Osteocyte (in vitro differentiated cells): ENCODE measurements around the gene PDZD2. TPM values are rescaled to one million over a fixed set of nuclear protein-coding genes. Genes with fewer than 3 reads are reported as not detected.

Source experiments
- DNase-seq: peaks from one replicate; pipeline ENCODE4 v3.0.0; 2021; ENCODE audit warnings: mixed read lengths; ENCODE audit not compliant: unreplicated experiment; ENCODE audit errors: extremely low spot score
- H3K27ac Mint-ChIP-seq: one replicate; pipeline ENCODE4 v1.8.0; 2021; ENCODE audit warnings: mild to moderate bottlenecking, mixed read lengths; ENCODE audit not compliant: unreplicated experiment
- H3K27me3 Mint-ChIP-seq: one replicate; pipeline ENCODE4 v1.8.0; 2021; ENCODE audit warnings: mixed read lengths; ENCODE audit not compliant: unreplicated experiment
- H3K36me3 Mint-ChIP-seq: one replicate; pipeline ENCODE4 v1.8.0; 2021; ENCODE audit warnings: mixed read lengths; ENCODE audit not compliant: unreplicated experiment
- H3K4me1 Mint-ChIP-seq: one replicate; pipeline ENCODE4 v1.8.0; 2021; ENCODE audit warnings: mixed read lengths; ENCODE audit not compliant: unreplicated experiment
- H3K4me3 Mint-ChIP-seq: one replicate; pipeline ENCODE4 v1.8.0; 2021; ENCODE audit warnings: mild to moderate bottlenecking, moderate library complexity, mixed read lengths; ENCODE audit not compliant: unreplicated experiment
- H3K9me3 Mint-ChIP-seq: one replicate; pipeline ENCODE4 v1.8.0; 2021; ENCODE audit warnings: mixed read lengths; ENCODE audit not compliant: unreplicated experiment
- total RNA-seq: library from RNA; stranded (reverse); gene quantifications from 2 replicates; pipeline ENCODE4 v1.2.1, GENCODE V29; 2021
- TF ChIP-seq, protein P1 (sequence below): fragments of 200-600 bp; sonication (generic); IDR thresholded peaks from 2 replicates; pipeline ENCODE4 v1.5.0; 2021; ENCODE audit warnings: antibody characterized with exemption, mild to moderate bottlenecking, moderate library complexity

Gene PDZD2
- total RNA-seq, 1 donor from 2014 or later, result 2.3 TPM

DNA sequence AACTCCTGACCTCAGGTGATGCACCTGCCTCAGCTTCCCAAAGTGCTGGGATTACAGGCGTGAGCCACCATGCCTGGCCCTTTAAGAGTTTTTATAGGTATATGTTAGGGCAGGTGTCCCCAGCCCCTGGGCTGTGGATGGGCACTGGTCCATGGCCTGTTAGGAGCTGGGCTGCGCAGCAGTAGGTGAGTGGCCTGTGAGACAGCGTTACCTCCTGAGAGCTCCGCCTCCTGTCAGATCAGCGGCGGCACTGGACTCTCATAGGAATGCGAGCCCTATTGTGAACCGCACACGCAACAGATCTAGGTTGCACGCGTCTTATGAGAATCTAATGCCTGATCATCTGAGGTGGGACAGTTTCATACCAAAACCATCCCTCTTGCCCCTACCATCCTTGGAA, 361.8 kb downstream of the PDZD2 start:
- Mint-ChIP-seq H3K36me3 (no peaks in the 10 kb centered on the region), H3K4me3 (no peak overlapping the region), H3K4me1 (no peaks in the 10 kb centered on the region), H3K27ac (no peak overlapping the region), H3K9me3 (peaks cover 3% of the 10 kb centered on the region), H3K27me3 (no peaks in the 10 kb centered on the region)
- DNase-seq, result no peak
- TF ChIP-seq, protein P1, sequence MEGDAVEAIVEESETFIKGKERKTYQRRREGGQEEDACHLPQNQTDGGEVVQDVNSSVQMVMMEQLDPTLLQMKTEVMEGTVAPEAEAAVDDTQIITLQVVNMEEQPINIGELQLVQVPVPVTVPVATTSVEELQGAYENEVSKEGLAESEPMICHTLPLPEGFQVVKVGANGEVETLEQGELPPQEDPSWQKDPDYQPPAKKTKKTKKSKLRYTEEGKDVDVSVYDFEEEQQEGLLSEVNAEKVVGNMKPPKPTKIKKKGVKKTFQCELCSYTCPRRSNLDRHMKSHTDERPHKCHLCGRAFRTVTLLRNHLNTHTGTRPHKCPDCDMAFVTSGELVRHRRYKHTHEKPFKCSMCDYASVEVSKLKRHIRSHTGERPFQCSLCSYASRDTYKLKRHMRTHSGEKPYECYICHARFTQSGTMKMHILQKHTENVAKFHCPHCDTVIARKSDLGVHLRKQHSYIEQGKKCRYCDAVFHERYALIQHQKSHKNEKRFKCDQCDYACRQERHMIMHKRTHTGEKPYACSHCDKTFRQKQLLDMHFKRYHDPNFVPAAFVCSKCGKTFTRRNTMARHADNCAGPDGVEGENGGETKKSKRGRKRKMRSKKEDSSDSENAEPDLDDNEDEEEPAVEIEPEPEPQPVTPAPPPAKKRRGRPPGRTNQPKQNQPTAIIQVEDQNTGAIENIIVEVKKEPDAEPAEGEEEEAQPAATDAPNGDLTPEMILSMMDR, result no peak

DNA sequence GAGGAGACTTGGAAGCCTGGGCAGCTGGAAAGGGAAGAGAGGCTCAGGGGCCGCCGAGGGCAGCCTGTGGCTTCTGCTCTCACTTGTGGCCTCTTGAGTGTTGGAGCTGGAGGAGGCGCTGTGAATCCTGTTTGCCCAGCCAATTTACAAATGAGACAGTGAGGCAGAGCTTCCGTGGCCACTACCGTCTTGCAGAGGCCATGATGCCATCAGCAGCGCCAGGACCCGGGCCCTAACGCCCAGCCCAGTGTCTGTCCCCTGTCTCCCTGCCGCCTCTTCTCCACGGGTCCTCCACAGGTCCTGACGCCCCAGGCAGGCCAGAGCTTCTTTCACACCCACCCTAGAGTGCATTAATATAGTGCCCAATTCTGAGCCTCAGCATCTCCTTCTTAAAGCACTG, 362.4 kb downstream of the PDZD2 start:
- Mint-ChIP-seq H3K27me3 (no peaks in the 10 kb centered on the region), H3K4me3 (no peak overlapping the region), H3K4me1 (no peaks in the 10 kb centered on the region), H3K27ac (no peak overlapping the region), H3K9me3 (peaks cover 3% of the 10 kb centered on the region), H3K36me3 (no peaks in the 10 kb centered on the region)
- TF ChIP-seq, protein P1, result no peak
- no peak for DNase-seq

DNA sequence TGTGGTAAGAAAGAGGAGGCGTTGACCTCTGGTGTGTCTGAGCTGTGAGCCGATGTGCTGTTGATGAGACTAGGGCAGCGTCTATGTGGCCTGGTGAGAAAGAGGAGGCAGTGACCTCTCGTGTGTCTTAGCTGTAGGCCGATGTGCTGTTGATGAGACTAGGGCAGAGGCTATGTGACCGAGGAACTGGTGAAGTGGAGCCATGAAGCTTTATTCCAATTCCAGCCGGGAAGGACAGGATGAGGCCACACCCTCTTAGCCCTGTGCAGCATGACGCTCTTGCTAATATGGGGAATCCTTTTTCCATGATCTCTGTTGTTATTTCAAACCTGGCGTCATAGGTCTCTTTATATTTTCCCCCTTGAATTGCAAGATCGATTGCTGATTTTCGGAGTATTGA, 362.8 kb downstream of the PDZD2 start:
- Mint-ChIP-seq H3K4me1 (no peaks in the 10 kb centered on the region), H3K4me3 (no peak overlapping the region), H3K36me3 (no peaks in the 10 kb centered on the region), H3K9me3 (peaks cover 3% of the 10 kb centered on the region), H3K27ac (no peak overlapping the region), H3K27me3 (no peaks in the 10 kb centered on the region)
- DNase-seq, result no peak
- TF ChIP-seq, protein P1, result no peak

DNA sequence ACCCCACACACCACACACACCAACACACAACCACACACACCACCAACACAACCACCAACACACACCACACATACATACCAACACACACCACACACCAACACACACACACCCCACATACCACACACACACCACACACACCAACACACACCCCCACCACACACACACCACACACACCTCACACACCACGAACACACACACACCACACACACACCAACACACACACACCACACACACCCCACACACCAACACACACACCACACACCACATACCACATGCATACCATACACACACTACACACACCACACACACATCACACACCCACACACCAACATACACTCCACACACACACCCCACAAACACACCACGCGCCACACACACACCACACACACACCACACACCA, 363.8 kb downstream of the PDZD2 start:
- TF ChIP-seq, protein P1, result no peak
- H3K27ac Mint-ChIP-seq, result no peak overlapping the region
- no peaks in the 10 kb centered on the region for H3K4me1 Mint-ChIP-seq
- no peaks in the 10 kb centered on the region for H3K27me3 Mint-ChIP-seq
- no peaks in the 10 kb centered on the region for H3K9me3 Mint-ChIP-seq
- H3K36me3 Mint-ChIP-seq, result no peaks in the 10 kb centered on the region
- H3K4me3 Mint-ChIP-seq, result no peak overlapping the region
- DNase-seq, result no peak

DNA sequence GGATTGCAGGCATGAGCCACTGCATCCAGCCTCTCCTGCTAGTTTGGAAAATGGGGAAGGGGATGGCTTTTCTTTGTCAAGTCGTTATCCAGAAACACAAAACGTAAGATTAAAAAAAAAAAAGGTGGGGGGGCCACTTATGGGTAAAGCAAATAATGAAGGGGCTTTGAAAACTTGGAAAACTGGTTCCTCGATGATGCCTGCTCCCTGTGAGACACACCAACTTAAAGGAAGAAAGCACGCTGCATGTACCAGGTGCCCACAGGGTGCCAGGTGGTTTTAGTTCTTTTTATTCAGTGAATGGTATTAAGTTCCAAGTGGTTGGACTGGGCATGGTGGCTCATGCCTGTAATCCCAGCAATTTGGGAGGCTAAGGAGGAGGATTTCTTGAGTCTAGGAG, 365.1 kb downstream of the PDZD2 start:
- Mint-ChIP-seq H3K36me3 (no peaks in the 10 kb centered on the region), H3K4me1 (no peaks in the 10 kb centered on the region), H3K9me3 (no peaks in the 10 kb centered on the region), H3K27ac (no peak overlapping the region), H3K4me3 (no peak overlapping the region), H3K27me3 (no peaks in the 10 kb centered on the region)
- TF ChIP-seq, protein P1, result no peak
- no peak for DNase-seq
